PFSK-1 (cell line): ENCODE results near the gene MYH9.

ENCODE experiments used
- FOXP2 ChIP-seq: optimal IDR thresholded peaks from 2 replicates; pipeline ENCODE3; 2011; ENCODE audit warnings: borderline replicate concordance, control low read depth, inconsistent platforms; ENCODE audit not compliant: insufficient read depth; ENCODE audit errors: extremely low read length, extremely low read depth
- POLR2AphosphoS5 ChIP-seq: IDR thresholded peaks from 2 replicates; pipeline ENCODE4 v1.6.1; 2012; ENCODE audit warnings: low read depth, mild to moderate bottlenecking, control low read depth, low read length, moderate library complexity
- REST ChIP-seq, 2 experiments: IDR thresholded peaks; 2 replicates each; pipeline versions ENCODE4 v1.6.1 to v1.8.0; 2011 to 2012; ENCODE audit warnings: low read depth in 2 of 2, low read length in 2 of 2, control low read depth in 1 of 2, inconsistent platforms in 1 of 2, mild to moderate bottlenecking in 1 of 2, moderate library complexity in 1 of 2; ENCODE audit not compliant: insufficient read depth in 1 of 2
- SIN3A ChIP-seq: IDR thresholded peaks from 2 replicates; pipeline ENCODE4 v1.6.1; 2012; ENCODE audit warnings: mild to moderate bottlenecking, low read length, moderate library complexity, borderline replicate concordance; ENCODE audit not compliant: insufficient read depth
- TAF1 ChIP-seq: IDR thresholded peaks from 2 replicates; pipeline ENCODE4 v1.6.1; 2012; ENCODE audit warnings: low read length, control low read depth, borderline replicate concordance; ENCODE audit not compliant: insufficient read depth

The MYH9 gene

GRCh38 chr22:36288571-36289405 is 99.0 kb downstream of the MYH9 start:
- TF ChIP-seq TAF1 = no peak
- TF ChIP-seq REST (IDR thresholded peaks at IDR 0.05; ENCODE audit: insufficient read depth in 1 of 2, low read depth in 2 of 2, low read length in 2 of 2) = no peak
- no peak for TF ChIP-seq FOXP2
- TF ChIP-seq SIN3A = no peak
- no peak for TF ChIP-seq POLR2AphosphoS5

GRCh38 chr22:36287881-36288515 is 99.8 kb downstream of the MYH9 start:
- TF ChIP-seq TAF1 = no peak
- TF ChIP-seq REST (IDR thresholded peaks at IDR 0.05; ENCODE audit: insufficient read depth in 1 of 2, low read depth in 2 of 2, low read length in 2 of 2) = no peak
- no peak for TF ChIP-seq SIN3A
- no peak for TF ChIP-seq POLR2AphosphoS5
- no peak for TF ChIP-seq FOXP2

GRCh38 chr22:36286096-36286957 is 101.4 kb downstream of the MYH9 start:
- no peak for TF ChIP-seq TAF1
- TF ChIP-seq SIN3A = no peak
- no peak for TF ChIP-seq REST (IDR thresholded peaks at IDR 0.05; ENCODE audit: insufficient read depth in 1 of 2, low read depth in 2 of 2, low read length in 2 of 2)
- TF ChIP-seq FOXP2 = no peak
- no peak for TF ChIP-seq POLR2AphosphoS5

GRCh38 chr22:36285545-36285944 is 102.2 kb downstream of the MYH9 start:
- TF ChIP-seq TAF1 (no peak), FOXP2 (no peak), POLR2AphosphoS5 (no peak), SIN3A (no peak), REST (IDR thresholded peaks at IDR 0.05; ENCODE audit: insufficient read depth in 1 of 2, low read depth in 2 of 2, low read length in 2 of 2) (no peak)
